ENCODE results near the gene GRK3.

GRCh38 chr22:25757686-25758085 lies 193.2 kb downstream of the GRK3 start:
- no peak for TF ChIP-seq POLR2AphosphoS5 (IDR thresholded peaks at IDR 0.05)
- TF ChIP-seq POLR2A (IDR thresholded peaks at IDR 0.05), result no peak
